ENCODE data around the gene FAM131B. TPM values are rescaled to one million over a fixed set of nuclear protein-coding genes. Genes with fewer than 3 reads are reported as not detected.

The FAM131B gene
- total and polyA plus RNA-seq, 2 of the 13 experiments (the other 11 are each of a cell fraction or from before 2014, with no cell fraction given) = 0.07 TPM; not detected in 1

DNA sequence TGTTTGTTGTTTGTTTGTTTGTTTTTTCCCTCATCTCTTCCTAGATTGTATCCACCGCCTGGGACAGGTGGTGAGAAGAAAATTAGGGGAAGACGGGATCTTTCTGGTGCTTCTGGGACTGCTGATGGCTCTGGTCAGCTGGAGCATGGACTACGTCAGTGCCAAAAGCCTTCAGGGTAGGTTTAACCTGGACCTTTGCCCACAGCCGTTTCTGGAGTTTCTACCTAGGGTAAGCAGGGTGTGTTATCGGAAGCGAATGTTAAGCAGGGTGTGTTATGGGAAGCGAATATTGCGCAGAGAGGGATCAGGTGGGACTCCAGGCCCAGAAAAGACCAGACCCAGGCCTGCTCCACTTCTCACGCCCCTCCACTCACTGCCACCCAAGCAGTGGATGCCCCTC, 41.9 kb downstream of the FAM131B start:
- DNase-seq (ENCODE audit: low spot score) = no peak
- H3K27ac ChIP-seq (ENCODE audit: extremely low read length, insufficient read depth, low read length) = no peak overlapping the region
- H3K9ac ChIP-seq (ENCODE audit: insufficient read depth, low read depth, low read length) = no peak overlapping the region
- intact Hi-C loops (cut with micrococcal nuclease; ENCODE audit: unreplicated experiment) (no loop called here), in situ Hi-C loops (cut with HindIII; ENCODE audit: extremely low pct_ligation_motif_present, low pct_unique_long_range_greater_than_20kb) (loop anchor here (5.0 kb wide), 1 partner anchor 97 kb away; no protein-coding TSS in a partner anchor)
- TF ChIP-seq, protein P1, sequence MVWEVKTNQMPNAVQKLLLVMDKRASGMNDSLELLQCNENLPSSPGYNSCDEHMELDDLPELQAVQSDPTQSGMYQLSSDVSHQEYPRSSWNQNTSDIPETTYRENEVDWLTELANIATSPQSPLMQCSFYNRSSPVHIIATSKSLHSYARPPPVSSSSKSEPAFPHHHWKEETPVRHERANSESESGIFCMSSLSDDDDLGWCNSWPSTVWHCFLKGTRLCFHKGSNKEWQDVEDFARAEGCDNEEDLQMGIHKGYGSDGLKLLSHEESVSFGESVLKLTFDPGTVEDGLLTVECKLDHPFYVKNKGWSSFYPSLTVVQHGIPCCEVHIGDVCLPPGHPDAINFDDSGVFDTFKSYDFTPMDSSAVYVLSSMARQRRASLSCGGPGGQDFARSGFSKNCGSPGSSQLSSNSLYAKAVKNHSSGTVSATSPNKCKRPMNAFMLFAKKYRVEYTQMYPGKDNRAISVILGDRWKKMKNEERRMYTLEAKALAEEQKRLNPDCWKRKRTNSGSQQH (CRISPR knock-in tag; IDR thresholded peaks at IDR 0.05; ENCODE audit: low read depth) = no peak
- no peak for TF ChIP-seq HNRNPLL (IDR thresholded peaks at IDR 0.05; ENCODE audit: low read depth, low read length, poor library complexity, severe bottlenecking)
- no peak for TF ChIP-seq MAX (IDR thresholded peaks at IDR 0.05)
- TF ChIP-seq ZNF749 (CRISPR knock-in tag; IDR thresholded peaks at IDR 0.05; ENCODE audit: borderline replicate concordance) = no peak
- TF ChIP-seq, protein P2, sequence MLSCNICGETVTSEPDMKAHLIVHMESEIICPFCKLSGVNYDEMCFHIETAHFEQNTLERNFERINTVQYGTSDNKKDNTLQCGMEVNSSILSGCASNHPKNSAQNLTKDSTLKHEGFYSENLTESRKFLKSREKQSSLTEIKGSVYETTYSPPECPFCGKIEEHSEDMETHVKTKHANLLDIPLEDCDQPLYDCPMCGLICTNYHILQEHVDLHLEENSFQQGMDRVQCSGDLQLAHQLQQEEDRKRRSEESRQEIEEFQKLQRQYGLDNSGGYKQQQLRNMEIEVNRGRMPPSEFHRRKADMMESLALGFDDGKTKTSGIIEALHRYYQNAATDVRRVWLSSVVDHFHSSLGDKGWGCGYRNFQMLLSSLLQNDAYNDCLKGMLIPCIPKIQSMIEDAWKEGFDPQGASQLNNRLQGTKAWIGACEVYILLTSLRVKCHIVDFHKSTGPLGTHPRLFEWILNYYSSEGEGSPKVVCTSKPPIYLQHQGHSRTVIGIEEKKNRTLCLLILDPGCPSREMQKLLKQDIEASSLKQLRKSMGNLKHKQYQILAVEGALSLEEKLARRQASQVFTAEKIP (CRISPR knock-in tag; IDR thresholded peaks at IDR 0.05; ENCODE audit: borderline replicate concordance) = no peak
- no peak for TF ChIP-seq FOXA1 (IDR thresholded peaks at IDR 0.05)
- no peak for TF ChIP-seq FOXA1 (CRISPR knock-in tag; IDR thresholded peaks at IDR 0.05)
- TF ChIP-seq SPEN (CRISPR knock-in tag; IDR thresholded peaks at IDR 0.05; ENCODE audit: low read depth) = no peak
- no peak for TF ChIP-seq BRD4 (CRISPR knock-in tag; IDR thresholded peaks at IDR 0.05)
- TF ChIP-seq, protein P3, sequence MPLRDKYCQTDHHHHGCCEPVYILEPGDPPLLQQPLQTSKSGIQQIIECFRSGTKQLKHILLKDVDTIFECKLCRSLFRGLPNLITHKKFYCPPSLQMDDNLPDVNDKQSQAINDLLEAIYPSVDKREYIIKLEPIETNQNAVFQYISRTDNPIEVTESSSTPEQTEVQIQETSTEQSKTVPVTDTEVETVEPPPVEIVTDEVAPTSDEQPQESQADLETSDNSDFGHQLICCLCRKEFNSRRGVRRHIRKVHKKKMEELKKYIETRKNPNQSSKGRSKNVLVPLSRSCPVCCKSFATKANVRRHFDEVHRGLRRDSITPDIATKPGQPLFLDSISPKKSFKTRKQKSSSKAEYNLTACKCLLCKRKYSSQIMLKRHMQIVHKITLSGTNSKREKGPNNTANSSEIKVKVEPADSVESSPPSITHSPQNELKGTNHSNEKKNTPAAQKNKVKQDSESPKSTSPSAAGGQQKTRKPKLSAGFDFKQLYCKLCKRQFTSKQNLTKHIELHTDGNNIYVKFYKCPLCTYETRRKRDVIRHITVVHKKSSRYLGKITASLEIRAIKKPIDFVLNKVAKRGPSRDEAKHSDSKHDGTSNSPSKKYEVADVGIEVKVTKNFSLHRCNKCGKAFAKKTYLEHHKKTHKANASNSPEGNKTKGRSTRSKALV (CRISPR knock-in tag; IDR thresholded peaks at IDR 0.05) = no peak
- TF ChIP-seq NFKBIZ (CRISPR knock-in tag; IDR thresholded peaks at IDR 0.05) = no peak
- no peak for TF ChIP-seq HMGXB3 (CRISPR knock-in tag; IDR thresholded peaks at IDR 0.05; ENCODE audit: borderline replicate concordance)
- TF ChIP-seq LCORL (IDR thresholded peaks at IDR 0.05) = no peak
- no peak for TF ChIP-seq LCORL (CRISPR knock-in tag; IDR thresholded peaks at IDR 0.05)
- no peak for TF ChIP-seq ZNF556 (CRISPR knock-in tag; IDR thresholded peaks at IDR 0.05; ENCODE audit: borderline replicate concordance)
- no peak for TF ChIP-seq ZNF792 (CRISPR knock-in tag; IDR thresholded peaks at IDR 0.05)
- no peak for TF ChIP-seq ZNF335 (CRISPR knock-in tag; IDR thresholded peaks at IDR 0.05)
- POLR2A ChIA-PET = no interaction called here
- H4K20me1 ChIP-seq (ENCODE audit: insufficient read depth, low read length) = no peaks in the 10 kb centered on the region
- ATAC-seq = no peak
- no peak overlapping the region for H3K4me2 ChIP-seq (ENCODE audit: low read depth, low read length)
- no peaks in the 10 kb centered on the region for H3K79me2 ChIP-seq (ENCODE audit: insufficient read depth, low read length)
- 56% methylated on average over 9 of the region's 9 CpGs for WGBS (ENCODE audit: low lambda C conversion rate)
- no peak overlapping the region for H3K4me3 ChIP-seq (replicated peaks in 1 of 3; ENCODE audit: insufficient read depth in 1 of 3, low read depth in 2 of 3, low read length in 3 of 3)
- H3K36me3 ChIP-seq (replicated peaks in 1 of 2; ENCODE audit: control insufficient read depth in 1 of 2, insufficient read depth in 2 of 2, low read length in 2 of 2) = no peaks in the 10 kb centered on the region
- no TSS peak for BruUV-seq (replicated peaks)
- H3K9me3 ChIP-seq (ENCODE audit: low read length) = no peaks in the 10 kb centered on the region
- peaks cover 0 to 7% of the 10 kb centered on the region in 2 experiments; a peak in 2 of 5 replicates for H3K27me3 ChIP-seq (ENCODE audit: control insufficient read depth in 1 of 2, insufficient read depth in 2 of 2, low read length in 2 of 2)
- CTCF ChIA-PET (ENCODE audit: low intra/inter-chr PET ratio, low total read pairs) = no interaction called here
- H3K4me1 ChIP-seq (ENCODE audit: insufficient read depth, low read length) = peaks cover 31% of the 10 kb centered on the region
- H2AFZ ChIP-seq (ENCODE audit: low read length) = no peak overlapping the region
- FAIRE-seq = no peak

All from HepG2 (cell line).